HepG2 (cell line): ENCODE measurements around the gene SRP9. TPM values are rescaled to one million over a fixed set of nuclear protein-coding genes. Genes with fewer than 3 reads are reported as not detected.

Experiments used
- ARID5B ChIP-seq: IDR thresholded peaks from 2 replicates; pipeline ENCODE4 v1.4.0; 2020; ENCODE audit warnings: mild to moderate bottlenecking, missing genetic modification reagents
- ASH2L ChIP-seq: fragments of 300-600, 200-600 bp; sonication (generic); IDR thresholded peaks from 2 replicates; pipeline ENCODE4 v1.7.0; 2017; ENCODE audit warnings: low read depth, mild to moderate bottlenecking, moderate library complexity, mixed read lengths, low read length; ENCODE audit not compliant: insufficient read length
- CHD2 ChIP-seq: IDR thresholded peaks from 2 replicates; pipeline ENCODE4 v1.6.1; 2011; ENCODE audit warnings: low read depth, low read length, improper control_type of control experiment
- CSRNP1 ChIP-seq: sonication (generic); formaldehyde crosslinking; IDR thresholded peaks from 2 replicates; pipeline ENCODE4 v1.8.1; 2023; ENCODE audit warnings: mild to moderate bottlenecking, missing genetic modification reagents
- NR2F6 ChIP-seq, 2 experiments: IDR thresholded peaks; 2 replicates each; pipeline ENCODE4 v1.6.1; 2016; ENCODE audit warnings: antibody characterized with exemption in 1 of 2, mild to moderate bottlenecking in 1 of 2
- ZBTB42 ChIP-seq: sonication (generic); formaldehyde crosslinking; IDR thresholded peaks from 2 replicates; pipeline ENCODE4 v1.5.0; 2020; ENCODE audit warnings: mild to moderate bottlenecking, missing genetic modification reagents
- ZHX1 ChIP-seq: sonication (generic); formaldehyde crosslinking; IDR thresholded peaks from 2 replicates; pipeline ENCODE4 v1.8.1; 2022; ENCODE audit warnings: low read depth, mild to moderate bottlenecking, missing genetic modification reagents
- ZNF225 ChIP-seq: sonication (generic); formaldehyde crosslinking; IDR thresholded peaks from 2 replicates; pipeline ENCODE4 v1.4.0; 2020; ENCODE audit warnings: mild to moderate bottlenecking, missing genetic modification reagents
- ZNF512B ChIP-seq: sonication (generic); formaldehyde crosslinking; IDR thresholded peaks from 2 replicates; pipeline ENCODE4 v1.5.1; 2020; ENCODE audit warnings: missing genetic modification reagents, mild to moderate bottlenecking, borderline replicate concordance
- polyA plus RNA-seq, 8 experiments: library from polyadenylated mRNA; depleted of rRNA in 3 of 8; stranded (reverse) in 7 of 8; unstranded in 1 of 8; fragments of >200 nt; fragmentation: Illumina TruSeq in 4 of 8; extraction: Trizol in 4 of 8; gene quantifications; 2 replicates each; pipeline versions ENCODE4 v1.2.1 to v1.2.3, GENCODE V29; 2011 to 2016; ENCODE audit warnings: low read depth in 4 of 8, missing spikeins in 1 of 8, mixed read lengths in 1 of 8; ENCODE audit not compliant: insufficient read depth in 1 of 8
- total RNA-seq, 5 experiments: library from RNA; depleted of rRNA; stranded (reverse); fragments of >200 nt; fragmentation: Illumina TruSeq; extraction: Trizol; gene quantifications; 2 replicates each; pipeline ENCODE4 v1.2.3, GENCODE V29; 2016; ENCODE audit warnings: low read depth in 1 of 5
- TF ChIP-seq, protein P1 (sequence below): sonication (generic); formaldehyde crosslinking; IDR thresholded peaks from 2 replicates; pipeline ENCODE4 v1.9.0; 2021; ENCODE audit warnings: missing genetic modification reagents, borderline replicate concordance

The SRP9 gene
- total and polyA plus RNA-seq, 2 of the 13 experiments (the other 11 are each of a cell fraction or from before 2014, with no cell fraction given) = 251 to 307 TPM

DNA sequence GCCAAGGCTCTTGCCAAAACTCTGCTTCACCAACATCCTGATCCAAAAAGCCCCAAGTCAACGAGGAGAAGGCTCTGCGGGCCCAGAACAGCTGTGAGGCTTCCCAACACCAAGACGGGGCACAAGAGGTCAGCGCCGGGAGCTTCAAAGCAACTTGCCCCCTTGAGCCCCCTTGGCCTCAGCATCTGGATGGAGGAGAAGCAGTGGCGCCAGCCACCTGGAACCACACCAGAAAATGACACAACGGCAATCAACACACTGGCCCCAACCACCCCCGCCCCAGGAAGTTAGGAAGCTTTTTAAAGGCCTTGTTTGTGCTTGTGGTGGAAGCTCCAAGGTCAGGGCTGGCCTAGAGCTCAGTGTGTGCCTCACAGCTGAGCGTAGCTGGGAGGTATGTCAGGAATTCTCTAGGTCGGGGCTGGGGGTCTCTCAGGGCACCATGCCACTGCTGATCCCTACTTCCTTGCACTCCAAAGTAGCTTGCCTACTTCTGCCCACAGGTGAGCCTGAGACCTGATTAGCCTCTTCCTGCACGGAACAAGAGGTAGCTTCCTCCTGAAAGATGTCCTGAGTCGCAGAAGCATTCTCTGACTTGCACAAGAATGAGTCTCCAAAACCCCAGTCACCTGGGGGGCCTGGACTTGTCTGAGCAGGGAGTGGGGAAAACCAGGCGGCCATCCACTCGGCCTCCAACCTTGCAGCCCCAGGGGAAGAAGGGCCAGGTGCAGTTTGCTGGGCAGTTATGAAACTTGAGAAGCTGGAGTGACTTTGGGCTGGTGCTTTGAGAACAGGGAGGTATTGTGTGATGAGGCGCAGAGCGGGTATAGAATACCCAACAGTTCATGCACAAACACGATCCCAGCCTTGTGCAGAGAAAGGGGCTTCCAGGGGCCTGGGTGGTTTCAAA is 9.7 kb upstream of the SRP9 start (continued):
- TF ChIP-seq ARID5B (CRISPR knock-in tag) (peak; percentile 75), ASH2L (no peak), ZNF512B (CRISPR knock-in tag) (no peak), ZNF225 (CRISPR knock-in tag) (no peak), CSRNP1 (no peak), ZHX1 (CRISPR knock-in tag) (no peak), ZBTB42 (CRISPR knock-in tag) (0 out of 2 replicates have a peak, but pooled peaks have one; percentile 54), NR2F6 (IDR thresholded peaks at IDR 0.05) (peak; percentile 88), NR2F6 (CRISPR knock-in tag; IDR thresholded peaks at IDR 0.05) (peak; percentile 84), CHD2 (no peak)
- TF ChIP-seq, protein P1, sequence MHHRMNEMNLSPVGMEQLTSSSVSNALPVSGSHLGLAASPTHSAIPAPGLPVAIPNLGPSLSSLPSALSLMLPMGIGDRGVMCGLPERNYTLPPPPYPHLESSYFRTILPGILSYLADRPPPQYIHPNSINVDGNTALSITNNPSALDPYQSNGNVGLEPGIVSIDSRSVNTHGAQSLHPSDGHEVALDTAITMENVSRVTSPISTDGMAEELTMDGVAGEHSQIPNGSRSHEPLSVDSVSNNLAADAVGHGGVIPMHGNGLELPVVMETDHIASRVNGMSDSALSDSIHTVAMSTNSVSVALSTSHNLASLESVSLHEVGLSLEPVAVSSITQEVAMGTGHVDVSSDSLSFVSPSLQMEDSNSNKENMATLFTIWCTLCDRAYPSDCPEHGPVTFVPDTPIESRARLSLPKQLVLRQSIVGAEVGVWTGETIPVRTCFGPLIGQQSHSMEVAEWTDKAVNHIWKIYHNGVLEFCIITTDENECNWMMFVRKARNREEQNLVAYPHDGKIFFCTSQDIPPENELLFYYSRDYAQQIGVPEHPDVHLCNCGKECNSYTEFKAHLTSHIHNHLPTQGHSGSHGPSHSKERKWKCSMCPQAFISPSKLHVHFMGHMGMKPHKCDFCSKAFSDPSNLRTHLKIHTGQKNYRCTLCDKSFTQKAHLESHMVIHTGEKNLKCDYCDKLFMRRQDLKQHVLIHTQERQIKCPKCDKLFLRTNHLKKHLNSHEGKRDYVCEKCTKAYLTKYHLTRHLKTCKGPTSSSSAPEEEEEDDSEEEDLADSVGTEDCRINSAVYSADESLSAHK (CRISPR knock-in tag) = no peak
